ENCODE measurements around the gene SH3BP2.
A peak's percentile ranks its signal among the peaks of the same experiment; 100 is the strongest.
"Not testable (repeated sequence)": the region's sequence is repeated elsewhere in the genome, so short reads cannot be mapped to it uniquely, and the experiment has no call there.

The SH3BP2 gene

GRCh38 chr4:2761035-2761923, 31.6 kb upstream of the SH3BP2 start:
- Histone ChIP-seq H3K4me3 (replicated peaks; ENCODE audit: low read depth, low read length) (no peak overlapping the region), H3K36me3 (ENCODE audit: control insufficient read depth, insufficient read depth, low read length) (no peaks in the 10 kb centered on the region), H3K27me3 (replicated peaks; ENCODE audit: control insufficient read depth, insufficient read depth, low read length) (no peaks in the 10 kb centered on the region)
- TF ChIP-seq CTCF (IDR thresholded peaks at IDR 0.05; ENCODE audit: insufficient read depth, low read length, poor library complexity, severe bottlenecking), result peak; percentile 23
- no peak for DNase-seq (ENCODE audit: extremely low read depth, insufficient read length)

GRCh38 chr4:2762048-2762447, 30.8 kb upstream of the SH3BP2 start:
- H3K4me3 ChIP-seq (replicated peaks; ENCODE audit: low read depth, low read length), result no peak overlapping the region
- no peak for DNase-seq (ENCODE audit: extremely low read depth, insufficient read length)
- no peaks in the 10 kb centered on the region for H3K36me3 ChIP-seq (ENCODE audit: control insufficient read depth, insufficient read depth, low read length)
- H3K27me3 ChIP-seq (replicated peaks; ENCODE audit: control insufficient read depth, insufficient read depth, low read length), result no peaks in the 10 kb centered on the region
- TF ChIP-seq CTCF (IDR thresholded peaks at IDR 0.05; ENCODE audit: insufficient read depth, low read length, poor library complexity, severe bottlenecking), result no peak

- not testable (repeated sequence) for DNase-seq (ENCODE audit: extremely low read depth, insufficient read length); H3K36me3 ChIP-seq (ENCODE audit: control insufficient read depth, insufficient read depth, low read length); H3K4me3 ChIP-seq (replicated peaks; ENCODE audit: low read depth, low read length); H3K27me3 ChIP-seq (replicated peaks; ENCODE audit: control insufficient read depth, insufficient read depth, low read length)
These were observed 30.2 kb upstream of the SH3BP2 start for GRCh38 chr4:2762486-2763370.

- Histone ChIP-seq H3K27me3 (replicated peaks; ENCODE audit: control insufficient read depth, insufficient read depth, low read length) (no peaks in the 10 kb centered on the region), H3K4me3 (replicated peaks; ENCODE audit: low read depth, low read length) (peak overlapping the region; percentile 55), H3K36me3 (ENCODE audit: control insufficient read depth, insufficient read depth, low read length) (no peaks in the 10 kb centered on the region)
- TF ChIP-seq CTCF (IDR thresholded peaks at IDR 0.05; ENCODE audit: insufficient read depth, low read length, poor library complexity, severe bottlenecking), result no peak
- DNase-seq (ENCODE audit: extremely low read depth, insufficient read length), result no peak
These were observed 29.3 kb upstream of the SH3BP2 start for GRCh38 chr4:2763511-2763967.

GRCh38 chr4:2765832-2766526, 26.9 kb upstream of the SH3BP2 start:
- no peak for TF ChIP-seq CTCF (IDR thresholded peaks at IDR 0.05; ENCODE audit: insufficient read depth, low read length, poor library complexity, severe bottlenecking)
- no peak overlapping the region for H3K4me3 ChIP-seq (replicated peaks; ENCODE audit: low read depth, low read length)
- no peaks in the 10 kb centered on the region for H3K27me3 ChIP-seq (replicated peaks; ENCODE audit: control insufficient read depth, insufficient read depth, low read length)
- no peaks in the 10 kb centered on the region for H3K36me3 ChIP-seq (ENCODE audit: control insufficient read depth, insufficient read depth, low read length)
- DNase-seq (ENCODE audit: extremely low read depth, insufficient read length), result no peak
